Skeletal muscle tissue (tissue), 4 donors: Measurements from ENCODE around the gene DLG2. TPM values are rescaled to one million over a fixed set of nuclear protein-coding genes. Genes with fewer than 3 reads are reported as not detected.

Experiments
- H3K27ac ChIP-seq: one replicate; pipeline ENCODE4 v1.7.0; 2013; ENCODE audit warnings: mild to moderate bottlenecking, low read depth, low read length, inconsistent platforms
- H3K27me3 ChIP-seq, 3 donors: one replicate each; pipeline ENCODE4 v1.7.0; 2013; ENCODE audit warnings: low read length in 3 of 3; ENCODE audit not compliant: control insufficient read depth in 3 of 3, insufficient read depth in 3 of 3
- H3K36me3 ChIP-seq, 3 donors: one replicate each; pipeline ENCODE4 v1.7.0; 2013; ENCODE audit warnings: low read length in 3 of 3; ENCODE audit not compliant: control insufficient read depth in 3 of 3, insufficient read depth in 3 of 3
- H3K4me1 ChIP-seq, 3 donors: one replicate each; pipeline ENCODE4 v1.7.0; 2013; ENCODE audit warnings: low read length in 3 of 3, mild to moderate bottlenecking in 3 of 3; ENCODE audit not compliant: control insufficient read depth in 3 of 3, insufficient read depth in 3 of 3
- H3K4me3 ChIP-seq, 3 donors: one replicate each; pipeline ENCODE4 v1.7.0; 2013; ENCODE audit warnings: low read length in 3 of 3
- H3K9ac ChIP-seq, 3 donors: one replicate each; pipeline ENCODE4 v1.7.0; 2013; ENCODE audit warnings: low read length in 3 of 3, mild to moderate bottlenecking in 3 of 3, moderate library complexity in 2 of 3, low read depth in 1 of 3
- H3K9me3 ChIP-seq, 3 donors: one replicate each; pipeline ENCODE4 v1.7.0; 2013; ENCODE audit warnings: low read length in 3 of 3; ENCODE audit not compliant: control insufficient read depth in 3 of 3
- total RNA-seq: library from RNA; depleted of rRNA; stranded (reverse); fragments of >200 nt; gene quantifications from one replicate; pipeline ENCODE4 v1.2.3, GENCODE V29; 2014
- donor health status: Osteomylitis.

DLG2 gene
- total RNA-seq, 1 donor from 2014 or later, result 18.3 TPM

DNA sequence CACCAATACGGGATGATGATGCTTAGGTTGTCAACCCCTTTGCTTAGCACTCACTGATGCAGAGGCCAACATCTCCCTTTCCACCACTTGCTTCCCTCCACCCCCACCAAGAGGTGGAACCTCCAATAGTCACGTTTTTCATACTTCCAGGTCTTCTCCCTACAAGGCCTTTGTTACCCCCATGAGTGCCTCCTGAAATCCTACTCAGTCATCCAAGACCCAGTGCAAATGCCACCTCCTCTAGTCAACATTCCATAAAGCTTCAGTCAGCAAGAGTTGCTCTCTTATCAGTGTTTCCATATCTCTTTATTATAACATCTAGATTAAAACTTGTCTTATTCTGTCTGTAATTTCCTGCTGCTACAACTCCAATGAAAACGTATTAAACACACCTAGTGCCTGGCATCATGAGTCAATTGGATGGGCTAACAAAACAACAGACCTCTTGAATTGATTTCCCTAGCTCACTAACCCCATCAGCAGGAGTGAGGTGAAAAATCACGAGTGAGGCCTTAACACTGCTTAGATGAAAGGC lies 1970.3 kb downstream of the DLG2 start:
- no peaks in the 10 kb centered on the region for H3K27me3 ChIP-seq
- no peaks in the 10 kb centered on the region for H3K9me3 ChIP-seq
- no peaks in the 10 kb centered on the region for H3K4me1 ChIP-seq

DNA sequence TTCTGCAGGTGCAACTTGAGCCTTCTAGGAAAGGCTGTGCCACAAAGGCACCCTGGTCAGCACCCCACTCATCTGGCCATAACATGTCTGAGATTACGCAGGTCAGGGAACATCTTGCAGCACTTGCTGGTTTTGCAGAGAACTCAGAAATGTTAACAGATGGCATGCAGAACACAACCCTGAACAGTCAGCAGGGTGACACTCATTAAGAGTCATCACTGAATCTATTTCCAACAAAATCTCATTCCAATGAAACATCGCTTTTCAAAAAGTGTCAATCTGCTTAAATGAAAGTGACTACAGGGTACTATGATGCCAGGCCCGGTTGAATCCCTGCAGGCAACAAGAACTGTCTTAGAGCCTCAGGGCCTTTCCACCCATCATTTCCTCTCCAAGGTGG lies 1971.2 kb downstream of the DLG2 start:
- Histone ChIP-seq H3K4me1 (no peaks in the 10 kb centered on the region), H3K27me3 (no peaks in the 10 kb centered on the region), H3K9me3 (no peaks in the 10 kb centered on the region), H3K36me3 (no peaks in the 10 kb centered on the region), H3K9ac (no peak overlapping the region), H3K27ac (no peak overlapping the region), H3K4me3 (no peak overlapping the region)

More for the DNA sequence above, 1970.3 kb downstream of the DLG2 start:
- Histone ChIP-seq H3K9ac (no peak overlapping the region), H3K27ac (no peak overlapping the region), H3K36me3 (no peaks in the 10 kb centered on the region), H3K4me3 (no peak overlapping the region)

DNA sequence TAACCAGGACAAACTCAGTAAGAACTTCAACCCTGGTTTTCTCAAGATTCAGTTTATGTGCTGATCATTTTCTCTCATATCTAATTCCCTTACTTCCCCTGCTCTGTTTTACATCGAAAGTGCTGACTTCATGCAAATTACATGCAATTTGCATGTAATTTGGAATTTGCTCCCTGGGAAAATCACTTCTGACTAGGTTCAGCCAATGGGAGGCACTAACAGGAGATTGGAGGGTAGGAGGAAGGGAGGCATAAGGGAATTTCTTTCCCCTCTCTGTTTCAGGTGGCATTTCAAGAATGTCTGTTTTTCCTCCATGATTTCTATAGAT lies 1977.7 kb downstream of the DLG2 start:
- H3K4me1 ChIP-seq, result no peaks in the 10 kb centered on the region
- no peaks in the 10 kb centered on the region for H3K27me3 ChIP-seq
- H3K36me3 ChIP-seq, result no peaks in the 10 kb centered on the region
- H3K9me3 ChIP-seq, result no peaks in the 10 kb centered on the region
- no peak overlapping the region for H3K27ac ChIP-seq
- no peak overlapping the region for H3K4me3 ChIP-seq
- H3K9ac ChIP-seq, result no peak overlapping the region

DNA sequence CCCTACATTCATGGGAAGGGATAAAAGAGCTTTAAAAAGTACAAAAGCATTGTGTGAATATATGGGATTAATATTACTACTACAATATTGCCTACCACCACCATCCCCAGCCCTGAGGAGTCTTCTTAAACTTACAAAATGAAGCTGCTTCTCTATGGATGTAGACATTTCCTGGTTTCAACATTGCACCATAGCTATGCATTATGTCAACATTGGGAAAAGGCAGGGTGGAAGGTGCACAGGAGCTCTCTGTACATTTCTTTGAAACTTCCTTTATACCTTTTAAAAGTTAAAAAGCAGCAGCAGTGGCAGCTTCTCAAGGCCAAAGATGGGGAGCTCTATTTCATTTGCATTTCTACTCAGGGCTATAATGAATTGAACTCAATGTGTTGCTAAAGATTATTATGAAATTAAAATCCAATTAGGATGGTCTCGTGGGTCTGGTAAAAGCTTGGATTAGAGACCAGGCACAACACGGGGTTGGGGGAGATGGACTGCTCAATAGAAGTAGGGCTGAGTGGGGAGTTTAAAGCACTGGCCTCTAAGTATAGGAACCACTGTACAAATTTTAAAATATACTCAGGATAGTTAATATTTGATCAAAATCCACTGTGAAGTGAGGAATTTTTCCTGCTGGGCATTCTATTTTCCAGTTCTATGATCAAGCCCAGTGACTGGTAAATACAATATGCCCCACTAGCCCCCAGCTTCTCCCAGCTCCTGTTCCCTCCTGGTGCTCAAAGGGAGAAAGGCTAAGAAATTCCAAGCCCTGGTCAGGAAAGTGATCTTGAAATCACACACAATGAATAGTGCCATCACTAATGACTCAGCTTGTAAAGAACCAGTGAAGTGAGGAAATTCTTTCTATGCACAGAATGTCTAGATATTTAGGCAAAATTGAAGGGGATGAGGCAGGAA lies 1978.3 kb downstream of the DLG2 start:
- no peak overlapping the region for H3K9ac ChIP-seq
- no peaks in the 10 kb centered on the region for H3K36me3 ChIP-seq
- no peaks in the 10 kb centered on the region for H3K27me3 ChIP-seq

DNA sequence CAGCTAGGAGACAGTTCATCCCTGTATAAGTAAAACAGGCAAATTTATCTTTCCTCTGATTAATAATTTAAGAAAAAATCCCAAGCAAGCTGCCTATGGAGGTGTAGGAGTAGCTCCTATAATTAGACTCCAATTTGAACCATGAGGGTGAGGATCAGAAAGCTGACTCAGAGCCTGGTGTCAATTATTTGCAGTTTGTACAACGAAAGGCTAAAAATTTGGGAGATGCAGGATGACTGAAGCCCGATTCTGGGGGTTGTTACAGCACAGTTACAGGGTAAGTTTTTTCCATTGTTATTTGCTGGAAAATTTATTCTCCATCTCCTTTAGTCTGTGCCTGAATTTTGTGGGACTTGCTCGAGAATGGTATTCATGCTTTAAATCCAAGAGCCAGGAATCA lies 1981.6 kb downstream of the DLG2 start:
- H3K4me3 ChIP-seq, result no peak overlapping the region
- no peaks in the 10 kb centered on the region for H3K9me3 ChIP-seq
- no peaks in the 10 kb centered on the region for H3K4me1 ChIP-seq
- H3K36me3 ChIP-seq, result no peaks in the 10 kb centered on the region
- no peak overlapping the region for H3K9ac ChIP-seq
- H3K27me3 ChIP-seq, result no peaks in the 10 kb centered on the region
- H3K27ac ChIP-seq, result no peak overlapping the region

More for the DNA sequence above, 1978.3 kb downstream of the DLG2 start:
- no peak overlapping the region for H3K4me3 ChIP-seq
- H3K4me1 ChIP-seq, result no peaks in the 10 kb centered on the region
- H3K9me3 ChIP-seq, result no peaks in the 10 kb centered on the region
- H3K27ac ChIP-seq, result no peak overlapping the region

DNA sequence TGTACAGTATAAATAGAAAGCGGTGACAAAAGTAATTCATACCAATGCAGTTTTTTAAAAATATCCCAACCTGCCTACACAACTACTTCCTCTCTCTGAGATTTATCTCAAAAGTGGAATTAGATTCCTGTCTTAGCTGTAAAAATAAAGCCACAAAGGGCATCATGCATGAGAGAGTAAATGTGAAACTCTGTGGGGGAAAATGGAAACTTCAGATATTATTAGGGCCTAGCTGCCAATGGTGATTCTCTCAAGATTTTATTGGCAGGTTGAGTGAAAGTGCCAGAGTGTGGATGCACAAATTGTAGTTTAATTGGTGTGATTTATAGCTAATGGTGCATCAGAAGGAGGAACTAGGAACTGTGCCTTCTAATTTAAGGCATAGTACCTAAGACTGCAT lies 1984.0 kb downstream of the DLG2 start:
- Histone ChIP-seq H3K4me1 (no peaks in the 10 kb centered on the region), H3K9ac (no peak overlapping the region), H3K4me3 (no peak overlapping the region)

DNA sequence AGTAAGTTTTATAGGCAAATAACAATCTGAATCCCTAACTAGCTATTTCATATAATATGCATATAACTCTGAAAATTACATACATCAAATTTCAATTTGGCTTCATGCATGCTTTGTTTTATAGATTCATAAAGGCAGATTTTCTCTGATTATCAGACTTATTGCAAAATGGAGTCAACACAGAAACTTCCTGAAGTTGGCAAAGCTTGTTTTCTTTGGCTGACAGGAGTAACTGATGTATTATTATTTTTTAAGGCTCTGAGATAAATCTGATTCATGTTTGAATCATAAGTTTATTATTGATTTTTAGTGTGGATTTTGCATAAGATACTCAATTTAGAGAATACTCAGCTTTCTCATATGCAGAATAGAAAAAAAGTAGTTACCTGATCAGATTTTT lies 1984.6 kb downstream of the DLG2 start:
- H3K4me3 ChIP-seq, result no peak overlapping the region
- H3K9ac ChIP-seq, result no peak overlapping the region
- no peaks in the 10 kb centered on the region for H3K4me1 ChIP-seq
- no peak overlapping the region for H3K27ac ChIP-seq
- no peaks in the 10 kb centered on the region for H3K36me3 ChIP-seq
- H3K27me3 ChIP-seq, result no peaks in the 10 kb centered on the region
- H3K9me3 ChIP-seq, result no peaks in the 10 kb centered on the region

More for the DNA sequence above, 1984.0 kb downstream of the DLG2 start:
- Histone ChIP-seq H3K36me3 (no peaks in the 10 kb centered on the region), H3K9me3 (no peaks in the 10 kb centered on the region), H3K27ac (no peak overlapping the region), H3K27me3 (no peaks in the 10 kb centered on the region)

DNA sequence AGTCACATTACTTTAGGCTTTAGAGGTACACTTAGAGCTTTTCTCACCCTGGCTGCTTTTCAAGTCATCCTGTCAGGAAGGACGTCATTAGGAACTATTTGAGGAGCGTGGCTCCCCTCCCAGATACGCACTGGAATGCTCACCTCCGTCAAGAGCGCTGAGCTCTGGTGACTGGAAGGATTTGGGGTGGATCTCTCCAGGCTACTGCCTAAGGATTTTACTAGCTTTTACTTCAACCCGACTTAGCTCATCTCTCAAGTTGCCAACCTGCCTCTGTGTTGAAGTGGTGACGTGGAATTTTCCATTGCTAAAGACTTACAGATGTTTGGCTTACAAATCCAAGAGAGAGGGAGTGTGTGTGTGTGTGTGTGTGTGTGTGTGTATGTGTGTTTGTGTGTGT lies 1985.6 kb downstream of the DLG2 start:
- Histone ChIP-seq H3K4me1 (no peaks in the 10 kb centered on the region), H3K27me3 (no peaks in the 10 kb centered on the region), H3K36me3 (no peaks in the 10 kb centered on the region), H3K27ac (no peak overlapping the region), H3K9me3 (no peaks in the 10 kb centered on the region), H3K9ac (no peak overlapping the region), H3K4me3 (no peak overlapping the region)

DNA sequence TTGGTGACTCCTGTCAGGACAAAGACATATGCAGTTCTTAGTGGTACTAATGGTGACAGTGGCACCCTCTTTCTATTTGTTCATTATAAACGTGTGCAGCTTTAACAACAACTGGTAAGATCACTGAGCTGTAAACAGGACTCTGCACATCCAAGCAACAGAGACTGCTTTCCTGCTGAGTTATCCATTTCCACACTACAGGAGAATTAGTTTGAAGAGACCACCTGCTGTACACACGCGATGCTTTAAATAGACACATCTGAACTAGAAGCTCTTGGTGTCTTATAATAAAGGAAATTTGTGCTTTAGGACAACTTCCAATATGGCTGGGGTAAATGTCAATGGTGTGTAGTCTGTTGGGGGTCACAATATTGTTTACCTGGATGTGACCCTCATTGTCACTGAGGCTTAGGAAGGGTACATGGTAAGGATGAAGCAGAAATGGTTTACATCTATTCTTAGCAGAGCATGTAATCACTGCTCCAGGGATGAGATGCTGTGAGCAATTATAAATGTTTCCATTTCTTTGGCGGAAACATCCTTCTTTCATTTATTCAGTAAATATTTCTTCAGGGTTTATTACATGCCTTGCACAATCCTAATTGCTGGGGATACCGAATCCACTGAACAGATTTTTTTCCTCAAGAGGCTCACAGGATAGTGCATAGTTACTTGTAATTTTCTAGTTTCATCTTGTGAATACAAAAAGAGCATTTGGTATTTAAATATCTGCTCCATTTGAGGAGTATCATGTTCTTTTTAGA lies 1987.0 kb downstream of the DLG2 start:
- Histone ChIP-seq H3K36me3 (no peaks in the 10 kb centered on the region), H3K9me3 (no peaks in the 10 kb centered on the region), H3K9ac (no peak overlapping the region), H3K27me3 (no peaks in the 10 kb centered on the region), H3K27ac (no peak overlapping the region), H3K4me1 (no peaks in the 10 kb centered on the region), H3K4me3 (no peak overlapping the region)

DNA sequence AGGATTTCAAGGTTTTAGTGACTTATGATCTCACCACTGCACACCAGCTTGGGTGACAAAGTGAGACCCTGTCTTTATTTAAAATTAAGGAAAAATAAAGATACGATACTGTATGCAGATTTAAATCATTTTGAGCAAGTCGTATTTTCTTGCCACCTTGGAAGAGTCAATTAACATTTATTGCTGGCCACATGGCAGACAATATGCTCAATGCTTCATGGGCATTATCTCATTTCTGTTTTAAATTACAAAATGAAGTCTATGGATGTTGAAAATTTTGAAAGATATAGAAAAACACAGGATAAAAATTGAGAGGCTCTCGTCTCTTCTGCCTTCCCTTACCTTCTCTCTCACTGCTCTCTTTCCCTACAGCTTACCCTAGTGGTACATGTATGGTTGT lies 1992.0 kb downstream of the DLG2 start:
- Histone ChIP-seq H3K36me3 (no peaks in the 10 kb centered on the region), H3K27me3 (no peaks in the 10 kb centered on the region), H3K27ac (no peak overlapping the region), H3K9me3 (no peaks in the 10 kb centered on the region), H3K4me1 (no peaks in the 10 kb centered on the region), H3K9ac (no peak overlapping the region), H3K4me3 (no peak overlapping the region)
